Pancreas (tissue), 10 donors: ENCODE data around the gene SFXN3. TPM values are rescaled to one million over a fixed set of nuclear protein-coding genes. Genes with fewer than 3 reads are reported as not detected.
A peak's percentile ranks its signal among the peaks of the same experiment; 100 is the strongest.

Experiments used
- ATAC-seq, 4 donors: fragments of 200-7000 bp; cut with Tn5 transposase; one replicate each; pipeline versions ENCODE4 v1.8.0 to v1.9.1; 2020; ENCODE audit warnings: mild to moderate bottlenecking in 4 of 4, moderate library complexity in 4 of 4
- DNase-seq, 6 donors: peaks; one replicate each; pipeline ENCODE4 v3.0.0-alpha.2; 2020
- FAIRE-seq: peaks from 2 replicates; lab custom pipeline; 2012; peaks lifted over from hg19 to GRCh38; lab: Jason Lieb, UNC
- H3K27ac ChIP-seq, 4 donors: fragments of 200-600 bp; sonication (generic); 1 replicate in 3 of 4; 2 replicates in 1 of 4; pipeline versions ENCODE4 v1.5.0 to v1.8.0; 2020
- H3K27me3 ChIP-seq, 4 donors: fragments of 200-600 bp; one replicate each; pipeline ENCODE4 v1.8.0; 2021
- H3K36me3 ChIP-seq, 3 donors: fragments of 200-600 bp; sonication (generic) in 1 of 3; one replicate each; pipeline versions ENCODE4 v1.5.0 to v1.8.0; 2020 to 2021
- H3K4me1 ChIP-seq, 3 donors: fragments of 200-600 bp; one replicate each; pipeline ENCODE4 v1.8.0; 2021
- H3K4me3 ChIP-seq, 4 donors: fragments of 200-600 bp; sonication (generic) in 2 of 4; one replicate each; pipeline versions ENCODE4 v1.5.0 to v1.8.0; 2020 to 2021
- H3K9me3 ChIP-seq, 4 donors: fragments of 200-600 bp; one replicate each; pipeline ENCODE4 v1.8.0; 2021
- WGBS, 2 donors: extraction: QIAGEN DNeasy Blood & Tissue Kit; methylation state at CpG; one replicate each; pipeline ENCODE4 v1.1.7; 2013; 5-methylcytosine and 5-hydroxymethylcytosine counted together
- intact Hi-C, 3 donors: fragments of 100-400 bp; cut with DNase I; formaldehyde crosslinking; loops; one replicate each; pipeline versions ENCODE4 v1.11.1 to v1.14.2; 2022
- polyA plus RNA-seq, 2 donors: library from polyadenylated mRNA; stranded (reverse); fragments of 200-250 nt; gene quantifications; one replicate each; pipeline ENCODE4 v1.2.3, GENCODE V29; 2013
- total RNA-seq, 6 donors: library from RNA; stranded (reverse); fragmentation: NEBNext Ultra II Directional in 4 of 6; extraction: Animal tissue kit (Norgen Biotek cat#: 25700) in 4 of 6; gene quantifications; one replicate each; pipeline versions ENCODE4 v1.2.1 to v1.2.4, GENCODE V29; 2021 to 2023
- TF ChIP-seq, protein P1 (sequence below), 4 donors: fragments of 200-600 bp; sonication (generic) in 3 of 4; IDR thresholded peaks; one replicate each; pipeline versions ENCODE4 v1.5.0 to v1.8.0; 2021; ENCODE audit warnings: antibody characterized with exemption in 4 of 4
- donor health status: healthy with polysubstance abuse.
- donor health status: DM: no; HTN: no; CAD: no; lungs with moderate emphysema.
- donor health status: DM: no; HTN: no; CAD: no.
- donor health status: control.
- donor health status: control.
- donor health status: Bipolar disorder and iron deficiency.
- donor health status: DM: yes; HTN: yes; CAD: no.
- donor health status: DM: no; HTN: no; CAD: no.
- donor health status: DM: no; HTN: no; CAD: no.
- donor health status: DM: yes; HTN: yes; CAD: no.

The SFXN3 gene
- total and polyA plus RNA-seq, 8 donors = 8.2 to 33.5 (median 16.4) TPM

DNA sequence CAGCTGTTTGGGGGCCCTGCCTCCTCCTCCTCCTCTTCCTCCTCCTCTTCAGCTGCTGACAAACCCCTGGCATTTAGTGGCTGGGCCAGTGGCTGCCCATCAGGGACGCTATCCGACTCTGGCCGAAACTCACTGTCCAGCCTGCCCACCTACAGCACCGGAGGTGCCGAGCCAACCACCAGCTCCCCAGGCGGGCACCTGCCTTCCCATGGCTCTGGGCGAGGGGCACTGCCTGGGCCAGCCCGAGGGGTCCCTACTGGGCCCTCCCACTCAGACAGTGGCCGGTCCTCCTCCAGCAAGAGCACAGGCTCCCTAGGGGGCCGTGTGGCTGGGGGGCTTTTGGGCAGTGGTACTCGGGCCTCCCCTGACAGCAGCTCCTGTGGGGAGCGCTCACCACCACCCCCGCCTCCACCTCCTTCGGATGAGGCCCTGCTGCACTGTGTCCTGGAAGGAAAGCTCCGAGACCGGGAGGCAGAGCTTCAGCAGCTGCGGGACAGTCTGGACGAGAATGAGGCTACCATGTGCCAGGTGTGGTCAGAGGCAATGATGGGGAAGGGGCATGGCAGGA lies 27.3 kb upstream of the SFXN3 start:
- Histone ChIP-seq H3K27me3 (no peaks in the 10 kb centered on the region), H3K4me1 (peaks cover 0 to 11% (median under 1%) of the 10 kb centered on the region in 3 donors), H3K9me3 (no peaks in the 10 kb centered on the region), H3K27ac (no peak overlapping the region), H3K4me3 (no peak overlapping the region), H3K36me3 (peaks cover 0 to 13% (median 9%) of the 10 kb centered on the region in 3 donors)
- ATAC-seq = no peak
- DNase-seq = no peak
- no peak for FAIRE-seq
- 93 to 94% methylated on average over 16 to 18 of the region's 18 CpGs for WGBS, 2 donors
- TF ChIP-seq, protein P1, sequence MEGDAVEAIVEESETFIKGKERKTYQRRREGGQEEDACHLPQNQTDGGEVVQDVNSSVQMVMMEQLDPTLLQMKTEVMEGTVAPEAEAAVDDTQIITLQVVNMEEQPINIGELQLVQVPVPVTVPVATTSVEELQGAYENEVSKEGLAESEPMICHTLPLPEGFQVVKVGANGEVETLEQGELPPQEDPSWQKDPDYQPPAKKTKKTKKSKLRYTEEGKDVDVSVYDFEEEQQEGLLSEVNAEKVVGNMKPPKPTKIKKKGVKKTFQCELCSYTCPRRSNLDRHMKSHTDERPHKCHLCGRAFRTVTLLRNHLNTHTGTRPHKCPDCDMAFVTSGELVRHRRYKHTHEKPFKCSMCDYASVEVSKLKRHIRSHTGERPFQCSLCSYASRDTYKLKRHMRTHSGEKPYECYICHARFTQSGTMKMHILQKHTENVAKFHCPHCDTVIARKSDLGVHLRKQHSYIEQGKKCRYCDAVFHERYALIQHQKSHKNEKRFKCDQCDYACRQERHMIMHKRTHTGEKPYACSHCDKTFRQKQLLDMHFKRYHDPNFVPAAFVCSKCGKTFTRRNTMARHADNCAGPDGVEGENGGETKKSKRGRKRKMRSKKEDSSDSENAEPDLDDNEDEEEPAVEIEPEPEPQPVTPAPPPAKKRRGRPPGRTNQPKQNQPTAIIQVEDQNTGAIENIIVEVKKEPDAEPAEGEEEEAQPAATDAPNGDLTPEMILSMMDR (IDR thresholded peaks at IDR 0.05) = no peak
- intact Hi-C loops = no loop called here

DNA sequence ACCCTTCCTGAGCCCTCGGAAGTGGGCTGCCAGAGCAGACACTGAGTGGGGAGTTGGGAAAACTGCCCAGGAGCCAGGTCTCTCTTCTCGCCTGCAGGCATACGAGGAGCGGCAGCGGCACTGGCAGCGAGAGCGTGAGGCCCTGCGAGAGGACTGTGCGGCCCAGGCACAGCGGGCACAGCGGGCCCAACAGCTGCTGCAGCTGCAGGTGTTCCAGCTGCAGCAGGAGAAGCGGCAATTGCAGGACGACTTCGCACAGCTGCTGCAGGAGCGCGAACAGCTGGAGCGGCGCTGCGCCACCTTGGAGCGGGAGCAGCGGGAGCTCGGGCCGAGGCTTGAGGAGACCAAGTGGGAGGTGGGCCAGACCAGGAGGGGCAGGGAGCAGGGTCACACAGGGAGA lies 25.7 kb upstream of the SFXN3 start:
- intact Hi-C loops = no loop called here
- no peak for FAIRE-seq
- Histone ChIP-seq H3K9me3 (no peaks in the 10 kb centered on the region), H3K27ac (no peak overlapping the region), H3K4me3 (no peak overlapping the region), H3K4me1 (peaks cover 0 to 9% (median 0%) of the 10 kb centered on the region in 3 donors), H3K36me3 (peaks cover 0 to 13% (median 9%) of the 10 kb centered on the region in 3 donors), H3K27me3 (no peaks in the 10 kb centered on the region)
- DNase-seq = peak in 1 of 6 donors; percentile 45
- ATAC-seq = no peak
- TF ChIP-seq, protein P1 (IDR thresholded peaks at IDR 0.05) = no peak
- WGBS, 2 donors = 92 to 94% methylated on average over 23 of the region's 23 CpGs

DNA sequence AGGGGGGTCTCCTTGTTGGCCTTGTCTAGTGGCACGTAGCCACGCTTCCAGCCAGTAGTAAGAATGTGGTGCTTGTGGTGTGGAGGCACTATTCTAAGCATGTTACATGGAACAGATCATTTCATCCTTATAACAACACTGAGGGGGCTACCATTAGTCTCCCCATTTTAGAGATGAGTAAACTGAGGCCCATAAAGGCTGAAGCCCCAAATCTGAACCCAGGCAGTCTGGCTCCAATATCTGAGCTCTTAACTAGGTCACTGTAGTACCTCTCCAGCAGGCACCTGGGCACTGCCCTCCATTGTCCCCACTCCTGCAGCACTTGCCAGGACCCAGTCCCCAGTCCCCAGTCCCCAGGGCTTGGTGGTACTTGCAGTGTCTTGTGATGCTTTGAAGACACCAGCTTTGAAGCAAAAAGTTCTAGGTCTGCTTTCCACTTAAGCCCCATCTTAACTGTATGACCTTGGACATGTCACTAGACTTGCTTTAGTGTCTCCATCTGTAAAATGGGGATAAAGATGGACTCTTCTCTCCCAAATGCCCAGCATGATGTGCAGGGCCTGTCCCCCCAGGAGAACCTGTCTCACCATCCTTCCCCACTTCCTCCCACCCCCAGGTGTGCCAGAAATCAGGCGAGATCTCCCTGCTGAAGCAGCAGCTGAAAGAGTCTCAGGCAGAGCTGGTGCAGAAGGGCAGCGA lies 25.0 kb upstream of the SFXN3 start:
- intact Hi-C loops = no loop called here
- Histone ChIP-seq H3K27me3 (no peaks in the 10 kb centered on the region), H3K9me3 (no peaks in the 10 kb centered on the region), H3K4me3 (no peak overlapping the region), H3K36me3 (peaks cover 0 to 13% (median 9%) of the 10 kb centered on the region in 3 donors), H3K27ac (no peak overlapping the region), H3K4me1 (peaks cover 0 to 7% (median 0%) of the 10 kb centered on the region in 3 donors)
- ATAC-seq (no peak), FAIRE-seq (no peak), DNase-seq (peak in 1 of 6 donors; percentile 31)
- WGBS, 2 donors = 93 to 97% methylated on average over 4 of the region's 4 CpGs
- TF ChIP-seq, protein P1 (IDR thresholded peaks at IDR 0.05) = no peak

DNA sequence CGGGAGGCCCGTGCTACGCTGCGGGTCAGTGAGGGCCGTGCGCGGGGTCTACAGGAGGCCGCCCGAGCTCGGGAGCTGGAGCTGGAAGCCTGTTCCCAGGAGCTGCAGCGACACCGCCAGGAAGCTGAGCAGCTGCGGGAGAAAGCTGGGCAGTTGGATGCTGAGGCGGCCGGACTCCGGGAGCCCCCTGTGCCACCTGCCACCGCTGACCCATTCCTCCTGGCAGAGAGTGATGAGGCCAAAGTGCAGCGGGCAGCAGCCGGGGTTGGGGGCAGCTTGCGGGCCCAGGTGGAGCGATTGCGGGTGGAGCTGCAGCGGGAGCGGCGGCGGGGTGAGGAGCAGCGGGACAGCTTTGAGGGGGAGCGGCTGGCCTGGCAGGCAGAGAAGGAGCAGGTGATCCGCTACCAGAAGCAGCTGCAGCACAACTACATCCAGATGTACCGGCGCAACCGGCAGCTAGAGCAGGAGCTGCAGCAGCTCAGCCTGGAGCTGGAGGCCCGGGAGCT lies 24.4 kb upstream of the SFXN3 start:
- Histone ChIP-seq H3K27me3 (no peaks in the 10 kb centered on the region), H3K27ac (no peak overlapping the region), H3K4me1 (peaks cover 0 to 2% (median 0%) of the 10 kb centered on the region in 3 donors), H3K9me3 (no peaks in the 10 kb centered on the region), H3K36me3 (peaks cover 0 to 13% (median 9%) of the 10 kb centered on the region in 3 donors), H3K4me3 (no peak overlapping the region)
- FAIRE-seq (no peak), ATAC-seq (no peak), DNase-seq (peak in 1 of 6 donors; percentile 77)
- TF ChIP-seq, protein P1 (IDR thresholded peaks at IDR 0.05) = no peak
- WGBS, 2 donors = 90% methylated on average over 32 to 33 of the region's 33 CpGs
- intact Hi-C loops = no loop called here
